Neuronal stem cell (in vitro differentiated cells): ENCODE results near the gene IP6K1.
"Not testable (repeated sequence)": the region's sequence is repeated elsewhere in the genome, so short reads cannot be mapped to it uniquely, and the experiment has no call there.

Experiments used
- DNase-seq: peaks from one replicate; pipeline ENCODE4 v3.0.0-alpha.2; 2013; ENCODE audit warnings: low spot score
- H2AFZ ChIP-seq: one replicate; pipeline ENCODE4 v1.6.1; 2013; ENCODE audit warnings: mild to moderate bottlenecking, low read length, inconsistent platforms
- H2AK5ac ChIP-seq: 2 replicates; pipeline ENCODE4 v1.6.1; 2013; ENCODE audit warnings: low read depth, mild to moderate bottlenecking, inconsistent platforms, low read length, moderate library complexity, mixed read lengths
- H2BK120ac ChIP-seq: 2 replicates; pipeline ENCODE4 v1.6.1; 2013; ENCODE audit warnings: low read depth, mild to moderate bottlenecking, inconsistent platforms, low read length, moderate library complexity, mixed read lengths
- H2BK12ac ChIP-seq: one replicate; pipeline ENCODE4 v1.6.1; 2013; ENCODE audit warnings: low read length, inconsistent platforms
- H2BK15ac ChIP-seq: 2 replicates; pipeline ENCODE4 v1.6.1; 2013; ENCODE audit warnings: mild to moderate bottlenecking, low read length, inconsistent platforms, mixed read lengths
- H2BK5ac ChIP-seq: one replicate; pipeline ENCODE4 v1.6.1; 2013; ENCODE audit warnings: inconsistent platforms, mild to moderate bottlenecking, low read length, moderate library complexity
- H3K14ac ChIP-seq: one replicate; pipeline ENCODE4 v1.6.1; 2013; ENCODE audit warnings: low read length, inconsistent platforms
- H3K18ac ChIP-seq: 2 replicates; pipeline ENCODE4 v1.6.1; 2013; ENCODE audit warnings: low read length, inconsistent platforms
- H3K23ac ChIP-seq: 2 replicates; pipeline ENCODE4 v1.6.1; 2013; ENCODE audit warnings: low read depth, mild to moderate bottlenecking, mixed read lengths, low read length, inconsistent platforms; ENCODE audit not compliant: poor library complexity
- H3K27ac ChIP-seq: replicated peaks from 3 replicates; pipeline ENCODE4 v1.5.1; 2013; ENCODE audit warnings: low read length, inconsistent platforms
- H3K27me3 ChIP-seq, 3 experiments: 2 replicates each; pipeline ENCODE4 v1.6.1; 2013; ENCODE audit warnings: low read length in 3 of 3, mild to moderate bottlenecking in 2 of 3, inconsistent platforms in 1 of 3, low read depth in 1 of 3, mixed read lengths in 1 of 3, moderate library complexity in 1 of 3; ENCODE audit not compliant: control insufficient read depth in 3 of 3, insufficient read depth in 3 of 3
- H3K36me3 ChIP-seq, 2 donors: replicated peaks in 1 of 2; 2 replicates each; pipeline ENCODE4 v1.6.1; 2013; ENCODE audit warnings: low read length in 2 of 2; ENCODE audit not compliant: control insufficient read depth in 2 of 2, insufficient read depth in 2 of 2
- H3K4ac ChIP-seq: 2 replicates; pipeline ENCODE4 v1.6.1; 2013; ENCODE audit warnings: inconsistent platforms, mild to moderate bottlenecking, low read length, moderate library complexity
- H3K4me1 ChIP-seq, 2 donors: 1 replicate in 1 of 2; 2 replicates in 1 of 2; pipeline ENCODE4 v1.6.1; 2013; ENCODE audit warnings: low read length in 2 of 2, low read depth in 1 of 2; ENCODE audit not compliant: control insufficient read depth in 2 of 2, insufficient read depth in 1 of 2
- H3K4me2 ChIP-seq: one replicate; pipeline ENCODE4 v1.6.1; 2013; ENCODE audit warnings: mild to moderate bottlenecking, low read length, inconsistent platforms; ENCODE audit not compliant: insufficient read depth, poor library complexity, severe bottlenecking
- H3K4me3 ChIP-seq, 2 donors: 2 replicates each; pipeline ENCODE4 v1.5.1; 2013; ENCODE audit warnings: low read length in 2 of 2, mild to moderate bottlenecking in 2 of 2, inconsistent platforms in 1 of 2, moderate library complexity in 1 of 2
- H3K79me1 ChIP-seq: one replicate; pipeline ENCODE4 v1.6.1; 2013; ENCODE audit warnings: low read depth, mild to moderate bottlenecking, inconsistent platforms, low read length, moderate library complexity
- H3K9ac ChIP-seq: one replicate; pipeline ENCODE4 v1.6.1; 2013; ENCODE audit warnings: mild to moderate bottlenecking, low read depth, low read length, inconsistent platforms; ENCODE audit not compliant: poor library complexity
- H3K9me3 ChIP-seq, 2 donors: replicated peaks in 1 of 2; 2 replicates each; pipeline versions ENCODE3 to v1.6.1; 2013; ENCODE audit warnings: low read length in 2 of 2, mild to moderate bottlenecking in 2 of 2, inconsistent platforms in 1 of 2, low read depth in 1 of 2, mixed read lengths in 1 of 2, moderate library complexity in 1 of 2; ENCODE audit not compliant: control insufficient read depth in 2 of 2, insufficient read depth in 1 of 2
- H4K8ac ChIP-seq: one replicate; pipeline ENCODE4 v1.6.1; 2013; ENCODE audit warnings: low read depth, mild to moderate bottlenecking, inconsistent platforms, low read length, moderate library complexity
- H4K91ac ChIP-seq: one replicate; pipeline ENCODE4 v1.6.1; 2013; ENCODE audit warnings: low read length, low read depth, mild to moderate bottlenecking, inconsistent platforms; ENCODE audit not compliant: poor library complexity
- WGBS, 2 donors: extraction: QIAGEN DNeasy Blood & Tissue Kit; methylation state at CpG; one replicate each; pipeline ENCODE4 v1.1.7; 2013; ENCODE audit warnings: missing lambda C conversion rate in 2 of 2, mixed read lengths in 1 of 2; ENCODE audit not compliant: insufficient read length in 2 of 2, insufficient replicate concordance in 1 of 2; ENCODE audit errors: extremely low coverage in 2 of 2; 5-methylcytosine and 5-hydroxymethylcytosine counted together

Gene IP6K1

DNA sequence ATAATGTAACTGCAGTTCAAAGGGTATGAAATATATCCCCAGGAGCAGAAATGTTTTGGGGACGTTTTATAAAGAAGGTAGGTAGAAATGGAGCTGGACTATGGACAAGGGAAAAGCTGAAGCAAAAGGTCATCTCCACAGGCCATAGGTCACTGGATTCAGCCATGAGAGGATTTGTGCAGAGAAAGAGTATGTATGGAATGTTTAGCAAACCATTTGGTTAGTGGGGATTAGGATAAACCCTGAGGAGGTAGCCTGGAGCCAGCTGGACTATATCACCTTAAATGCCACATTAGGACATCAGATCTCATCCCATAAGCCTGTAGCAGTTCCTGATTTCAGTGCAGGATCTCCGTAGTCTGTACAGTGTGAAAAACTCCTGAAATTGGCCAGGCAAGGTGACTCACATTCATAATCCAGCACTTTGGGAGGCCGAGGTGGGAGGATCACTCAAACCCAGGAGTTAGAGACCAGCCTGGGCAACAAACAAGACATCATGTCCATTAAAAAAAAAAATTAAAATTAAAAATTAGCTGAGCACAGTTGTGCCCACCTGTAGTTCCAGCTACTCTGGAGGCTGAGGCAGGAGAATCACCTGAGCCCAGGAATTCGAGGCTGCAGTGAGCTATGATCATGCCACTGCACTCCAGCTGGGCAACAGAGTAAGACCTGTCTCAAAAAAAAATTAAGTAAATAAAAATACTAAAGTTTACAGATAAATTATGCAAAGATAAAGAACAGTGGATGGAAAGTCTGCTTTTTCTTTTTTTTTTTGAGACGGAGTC is 4.7 kb downstream of the IP6K1 start:
- Histone ChIP-seq H2BK5ac (no peak overlapping the region), H3K18ac (no peak overlapping the region), H3K4ac (no peak overlapping the region), H3K79me1 (peaks cover 7% of the 10 kb centered on the region), H3K27me3 (no peaks in the 10 kb centered on the region), H3K36me3 (peaks cover 12 to 65% of the 10 kb centered on the region in 2 donors), H3K4me3 (no peak overlapping the region), H3K4me2 (no peak overlapping the region), H3K27ac (no peak overlapping the region), H4K91ac (no peak overlapping the region), H2BK15ac (no peak overlapping the region), H4K8ac (no peak overlapping the region), H2BK120ac (no peak overlapping the region), H3K4me1 (peaks cover 0 to 6% of the 10 kb centered on the region in 2 donors), H2AK5ac (no peak overlapping the region), H2BK12ac (no peak overlapping the region), H2AFZ (no peak overlapping the region), H3K9ac (no peak overlapping the region), H3K9me3 (peaks cover 0 to 5% of the 10 kb centered on the region in 2 donors), H3K23ac (no peak overlapping the region), H3K14ac (no peak overlapping the region)
- DNase-seq: no peak
- WGBS, 2 donors: no CpG with 5 or more reads among the region's 5 CpGs

DNA sequence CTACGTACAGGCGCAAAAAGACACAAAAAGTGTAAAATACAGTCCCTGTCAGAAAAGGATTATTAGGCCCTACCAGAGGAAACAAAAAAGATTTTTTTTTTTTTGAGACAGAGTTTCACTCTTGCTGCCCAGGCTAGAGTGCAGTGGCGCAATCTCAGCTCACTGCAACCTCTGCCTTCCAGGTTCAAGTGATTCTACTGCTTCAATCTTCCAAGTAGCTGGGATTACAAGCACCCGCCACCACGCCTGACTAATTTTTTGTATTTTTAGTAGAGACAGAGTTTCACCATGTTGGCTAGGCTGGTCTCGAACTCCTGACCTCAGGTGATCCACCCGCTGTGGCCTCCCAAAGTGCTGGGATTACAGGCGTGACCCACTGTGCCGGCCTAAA is 5.4 kb downstream of the IP6K1 start:
- H3K27ac ChIP-seq, H2AK5ac ChIP-seq, H2BK120ac ChIP-seq, H3K4me1 ChIP-seq, DNase-seq, H2AFZ ChIP-seq, H3K9ac ChIP-seq, H3K9me3 ChIP-seq, H3K27me3 ChIP-seq, H3K4me3 ChIP-seq, H2BK15ac ChIP-seq, H2BK5ac ChIP-seq, H3K14ac ChIP-seq, H4K91ac ChIP-seq, H3K79me1 ChIP-seq, H3K4ac ChIP-seq, H4K8ac ChIP-seq, H3K23ac ChIP-seq, H2BK12ac ChIP-seq, H3K18ac ChIP-seq, H3K4me2 ChIP-seq: not testable (repeated sequence)
- WGBS, 2 donors: no CpG with 5 or more reads among the region's 9 CpGs
- peaks cover 12 to 71% of the 10 kb centered on the region in 2 donors for H3K36me3 ChIP-seq

DNA sequence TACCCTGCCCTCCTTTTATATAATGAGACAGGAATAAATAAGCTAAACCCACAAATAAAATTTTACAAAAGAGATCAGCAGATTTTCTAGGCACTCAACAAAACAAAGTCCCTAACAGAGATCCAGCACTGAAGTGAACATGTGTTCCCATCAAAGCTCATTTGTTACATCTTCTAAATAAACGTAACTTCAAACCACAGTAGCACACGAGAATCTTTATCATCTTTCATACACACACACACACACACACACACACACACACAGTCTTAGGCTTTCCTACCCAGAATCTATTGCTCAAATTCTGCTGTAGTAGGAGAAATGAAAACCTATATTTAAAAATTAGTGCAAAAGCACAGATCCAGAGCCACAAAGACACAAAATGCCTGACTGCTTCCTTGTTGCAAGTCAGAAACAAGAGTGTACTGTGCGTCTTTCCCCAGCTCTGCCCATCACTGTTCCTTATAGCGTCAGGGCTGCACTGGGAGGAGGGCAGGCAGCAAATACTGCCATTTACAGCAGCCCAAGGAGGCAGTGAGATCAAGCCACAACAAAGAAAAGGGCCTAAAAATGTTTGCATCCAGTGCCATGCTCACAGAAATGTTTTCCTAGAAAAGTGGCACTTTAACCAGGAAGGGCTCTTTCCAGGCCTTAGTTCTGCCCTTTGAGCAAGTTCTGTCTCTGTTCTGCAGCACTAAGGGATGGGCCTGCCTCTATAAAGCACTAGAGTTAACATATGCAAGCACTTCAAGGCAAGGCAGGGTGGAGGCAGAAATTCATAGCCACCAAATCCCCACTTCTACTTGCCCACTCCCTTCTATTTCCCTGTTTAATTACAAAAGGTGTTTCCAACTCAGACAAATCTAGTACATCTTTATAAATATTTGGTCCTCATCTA is 6.0 kb downstream of the IP6K1 start:
- Histone ChIP-seq H3K23ac (no peak overlapping the region), H2AK5ac (no peak overlapping the region), H2BK5ac (no peak overlapping the region), H3K27me3 (no peaks in the 10 kb centered on the region), H3K4me1 (peaks cover 0 to 6% of the 10 kb centered on the region in 2 donors), H3K4me2 (peak overlapping the region; percentile 13), H3K14ac (no peak overlapping the region), H3K18ac (no peak overlapping the region), H3K9me3 (peaks cover 0 to 5% of the 10 kb centered on the region in 2 donors), H2BK12ac (no peak overlapping the region), H3K4me3 (no peak overlapping the region), H2AFZ (no peak overlapping the region), H4K8ac (no peak overlapping the region), H2BK15ac (no peak overlapping the region), H3K9ac (no peak overlapping the region), H4K91ac (no peak overlapping the region), H3K4ac (no peak overlapping the region), H3K79me1 (peaks cover 7% of the 10 kb centered on the region), H2BK120ac (no peak overlapping the region), H3K27ac (no peak overlapping the region), H3K36me3 (peaks cover 14 to 78% of the 10 kb centered on the region in 2 donors)
- 100% methylated on average over 2 of the region's 4 CpGs; no CpG with 5 or more reads in 1 of the 2 donors for WGBS, 2 donors
- no peak for DNase-seq
